KG1 (cell line): ENCODE results near the gene WASF3.
"Not testable (repeated sequence)": the region's sequence is repeated elsewhere in the genome, so short reads cannot be mapped to it uniquely, and the experiment has no call there.

ENCODE experiments used
- DNase-seq: peaks from one replicate; lab custom pipeline; 2025; lab: John Stamatoyannopoulos, UW

Gene WASF3

DNA sequence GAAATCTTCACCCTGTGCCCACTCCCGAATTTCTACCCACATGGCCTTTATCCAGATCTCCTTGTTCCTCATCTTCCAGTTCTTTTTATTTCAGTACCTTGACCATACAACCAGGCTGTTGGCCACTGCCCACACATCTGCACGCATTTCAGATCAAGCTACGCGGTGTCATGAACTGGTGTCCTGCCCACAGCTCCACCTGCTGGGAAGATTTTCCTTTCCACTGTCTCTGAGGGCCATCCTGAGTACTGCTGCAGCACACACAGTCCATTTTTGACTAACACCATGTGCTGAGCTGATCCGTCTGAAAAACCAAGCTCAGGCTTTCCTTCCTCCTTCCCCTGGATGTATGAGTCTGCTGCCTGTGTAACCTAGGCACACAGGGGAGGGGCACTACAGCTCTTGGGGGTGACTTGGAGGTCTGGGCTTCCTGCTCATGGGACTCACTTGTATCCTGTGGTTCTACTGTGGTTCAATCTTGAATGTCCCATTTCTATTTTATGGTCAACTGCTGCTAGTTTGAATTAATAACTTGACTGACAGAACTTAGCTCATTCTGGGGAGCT is 71.9 kb downstream of the WASF3 start:
- DNase-seq = peak; percentile 25

DNA sequence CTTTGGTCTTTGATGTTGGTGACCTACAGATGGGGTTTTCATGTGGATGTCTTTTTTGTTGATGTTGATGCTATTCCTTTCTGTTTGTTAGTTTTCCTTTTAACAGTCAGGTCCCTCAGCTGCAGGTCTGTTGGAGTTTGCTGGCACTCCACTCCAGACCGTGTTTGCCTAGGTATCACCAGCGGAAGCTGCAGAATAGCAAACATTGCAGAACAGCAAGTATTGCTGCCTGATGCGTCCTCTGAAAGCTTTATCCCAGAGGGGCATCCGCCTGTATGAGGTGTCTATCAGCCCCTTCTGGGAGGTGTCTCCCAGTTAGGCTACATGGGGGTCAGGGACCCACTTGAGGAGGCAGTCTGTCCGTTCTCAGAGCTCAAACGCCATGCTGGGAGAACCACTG is 78.2 kb downstream of the WASF3 start:
- DNase-seq = not testable (repeated sequence)

DNA sequence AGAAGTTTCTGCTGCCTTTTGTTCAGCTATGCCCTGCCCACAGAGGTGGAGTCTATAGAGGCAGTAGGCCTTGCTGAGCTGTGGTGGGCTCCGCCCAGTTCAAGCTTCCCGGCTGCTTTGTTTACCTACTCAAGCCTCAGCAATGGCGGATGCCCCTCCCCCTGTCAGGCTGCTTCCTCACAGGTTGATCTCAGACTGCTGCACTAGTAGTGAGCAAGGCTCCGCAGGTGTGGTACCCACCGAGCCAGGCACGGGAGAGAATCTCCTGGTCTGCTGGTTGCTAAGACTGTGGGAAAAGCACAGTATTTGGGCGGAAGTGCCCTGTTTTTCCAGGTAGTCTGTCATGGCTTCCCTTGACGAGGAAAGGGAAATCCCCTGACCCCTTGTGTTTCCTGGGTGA is 78.6 kb downstream of the WASF3 start:
- DNase-seq = not testable (repeated sequence)

DNA sequence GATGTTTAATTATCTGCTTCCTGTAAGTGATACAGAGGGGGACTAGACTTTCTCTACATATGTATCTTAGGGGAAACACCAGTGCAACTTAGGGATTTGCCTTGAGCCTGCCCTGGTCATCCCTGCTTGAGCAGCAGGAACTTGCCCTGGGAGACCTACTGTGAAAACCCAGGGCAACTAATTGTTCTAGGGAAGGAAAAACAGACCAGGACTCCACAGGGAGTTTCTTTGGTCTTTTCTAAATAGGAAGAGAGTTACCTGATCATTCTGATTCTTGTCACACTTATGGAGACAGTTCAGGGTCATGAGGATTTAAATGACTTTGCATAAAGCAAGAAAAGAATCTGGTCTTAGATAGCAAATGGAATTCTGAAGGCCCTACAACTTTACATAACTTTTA is 89.1 kb downstream of the WASF3 start:
- DNase-seq = no peak

DNA sequence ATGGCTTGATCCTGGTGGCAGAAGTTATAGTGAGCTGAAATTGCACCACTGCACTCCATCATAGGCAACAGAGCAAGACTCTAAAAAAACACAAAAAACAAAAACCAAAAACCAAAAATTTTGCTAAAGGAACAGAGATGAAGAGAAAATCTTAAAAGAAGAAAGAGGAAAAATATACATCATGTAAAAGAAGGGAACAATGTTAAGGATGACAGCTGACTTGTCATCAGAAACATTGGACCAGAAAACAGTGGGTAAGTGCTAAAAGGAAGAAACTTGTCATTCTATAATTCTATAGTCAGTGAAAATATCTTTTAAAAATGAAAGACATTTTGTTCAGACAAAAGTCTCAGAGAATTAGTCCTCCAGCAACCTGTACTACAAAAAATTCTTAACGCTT is 93.8 kb downstream of the WASF3 start:
- no peak for DNase-seq

DNA sequence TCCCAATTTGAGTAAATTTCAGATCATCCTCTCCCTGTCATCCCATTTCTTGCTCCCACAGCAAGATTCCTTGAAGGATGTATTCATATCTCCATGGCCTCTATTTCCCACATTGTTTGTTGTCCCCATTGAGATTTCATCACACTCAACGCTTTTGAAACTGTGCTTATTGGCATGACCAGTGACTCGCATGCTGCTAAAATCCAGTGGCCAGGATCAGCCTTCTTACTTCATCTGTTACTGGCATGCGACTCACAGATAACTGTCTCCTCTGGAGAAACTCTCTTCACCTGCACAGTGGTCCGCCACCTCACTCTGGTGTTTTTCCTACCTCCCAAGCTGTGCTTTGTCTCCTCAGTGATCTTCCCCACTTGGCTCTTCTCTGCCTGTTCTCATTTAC is 95.8 kb downstream of the WASF3 start:
- DNase-seq = no peak

DNA sequence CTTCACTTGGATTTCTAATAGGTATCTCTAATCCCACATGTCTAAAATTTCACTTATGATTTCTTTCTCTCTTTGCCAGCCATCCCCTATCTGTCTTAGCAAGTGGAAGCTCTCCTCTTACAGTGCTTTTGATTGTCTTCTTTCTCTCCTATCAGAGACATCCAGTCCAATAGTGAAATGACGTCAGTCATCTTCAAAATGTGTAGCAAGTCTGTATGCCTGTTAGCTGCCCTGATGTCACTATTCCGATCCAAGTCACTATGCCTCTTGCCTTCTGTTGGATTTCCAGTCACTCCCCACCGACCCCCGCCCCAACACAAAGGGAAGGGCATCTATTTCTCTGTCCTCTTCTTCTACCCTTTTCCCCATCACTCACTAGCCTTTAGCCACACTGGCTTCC is 96.4 kb downstream of the WASF3 start:
- no peak for DNase-seq

DNA sequence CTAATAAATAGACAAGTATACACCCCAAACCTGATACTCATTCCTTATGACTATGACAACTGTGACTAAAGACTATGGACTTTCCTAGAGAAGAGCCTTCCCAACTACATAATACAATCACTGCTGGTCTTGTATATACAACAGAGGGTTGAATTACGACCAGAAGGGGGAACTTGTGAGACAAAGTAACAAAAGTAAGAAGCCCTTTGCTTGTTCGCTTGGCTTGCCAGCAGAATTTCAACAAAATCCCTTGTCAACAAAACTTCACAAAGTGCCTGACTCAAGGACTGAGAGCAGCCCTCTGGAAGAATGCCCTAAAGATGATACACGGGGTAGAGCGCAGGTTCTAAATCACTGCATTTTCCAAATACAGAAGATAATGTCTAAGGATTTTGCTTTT is 99.4 kb downstream of the WASF3 start:
- DNase-seq = no peak

DNA sequence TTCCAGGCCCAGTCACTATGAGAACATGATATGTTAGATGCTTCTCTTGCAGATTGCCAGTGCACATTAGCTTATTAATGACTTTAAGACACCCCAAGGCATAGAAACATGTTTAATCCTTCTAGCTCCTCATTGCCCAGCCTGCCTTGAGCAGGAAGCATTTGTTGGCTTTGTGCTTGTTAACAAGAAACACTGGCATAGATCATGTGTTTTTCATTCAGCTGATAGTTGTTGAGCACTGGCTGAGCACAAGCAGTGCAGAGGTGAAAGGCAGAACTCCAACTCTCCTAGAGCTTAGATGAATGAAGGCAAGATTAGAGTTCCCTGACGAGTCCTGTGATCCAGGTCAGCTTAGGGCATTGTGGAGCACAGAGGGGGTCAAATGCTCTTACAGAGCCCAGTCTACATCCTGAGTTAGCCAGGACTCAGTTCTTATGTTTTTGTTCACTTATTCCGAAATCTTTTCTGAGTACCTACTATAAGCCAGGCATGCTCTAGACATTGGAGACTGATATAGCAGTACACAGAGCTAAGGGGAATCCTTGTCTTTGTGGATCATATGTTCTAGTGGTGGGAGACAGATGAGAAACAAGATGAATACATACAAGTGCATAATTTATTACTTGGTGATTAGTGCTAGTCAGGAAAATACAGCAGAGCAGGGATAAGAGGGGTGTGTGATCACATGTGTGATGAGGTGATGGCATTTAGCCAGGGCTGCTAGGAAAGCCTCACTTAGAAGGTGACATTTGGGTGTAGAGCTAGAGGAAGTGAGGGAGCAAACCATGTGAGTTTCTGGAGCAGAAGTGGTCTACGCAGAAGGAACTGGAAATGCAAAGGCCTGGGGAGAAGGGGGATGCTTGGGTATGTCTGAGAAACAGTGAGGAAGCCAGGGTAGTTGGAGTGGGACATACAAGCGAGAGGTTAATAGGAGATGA is 101.2 kb downstream of the WASF3 start:
- no peak for DNase-seq

DNA sequence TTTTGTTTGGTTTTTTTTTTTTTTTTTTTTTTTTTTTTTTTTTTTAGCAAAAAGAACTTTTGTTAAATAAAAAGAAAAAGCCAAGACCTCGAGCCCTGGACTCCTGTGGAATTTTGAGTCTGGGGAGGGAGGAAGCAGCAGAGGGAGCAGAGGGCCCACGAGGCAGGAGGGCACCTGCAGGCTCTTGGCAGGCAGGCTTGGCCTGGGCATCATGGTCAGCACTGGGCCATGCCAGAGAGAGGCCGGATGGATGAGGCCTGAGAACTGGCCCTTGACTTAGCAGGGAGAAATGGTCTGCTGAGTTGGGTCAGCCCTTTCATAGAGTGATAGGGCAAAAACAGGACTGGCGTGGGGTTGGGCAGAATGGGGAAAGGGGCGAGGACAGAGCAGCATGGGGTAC is 102.7 kb downstream of the WASF3 start:
- no peak for DNase-seq

DNA sequence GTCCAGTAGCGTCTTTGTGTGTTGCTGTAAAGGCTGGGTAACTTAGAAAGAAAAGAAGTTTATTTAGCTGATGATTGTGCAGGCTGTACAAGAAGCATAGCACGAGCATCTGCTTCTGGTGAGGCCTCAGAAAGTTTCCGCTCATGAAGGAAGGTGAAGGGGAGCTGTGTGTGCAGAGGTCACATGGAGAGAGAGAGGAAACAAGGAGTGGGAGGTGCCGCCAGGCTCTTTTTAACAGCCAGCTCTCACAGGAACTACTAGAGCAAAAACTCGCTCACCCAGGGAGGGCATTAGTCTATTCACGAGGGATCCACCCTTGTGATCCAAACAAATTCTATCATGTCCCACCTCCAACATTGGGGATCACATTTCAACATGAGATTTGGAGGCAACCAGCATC is 103.3 kb downstream of the WASF3 start:
- no peak for DNase-seq

DNA sequence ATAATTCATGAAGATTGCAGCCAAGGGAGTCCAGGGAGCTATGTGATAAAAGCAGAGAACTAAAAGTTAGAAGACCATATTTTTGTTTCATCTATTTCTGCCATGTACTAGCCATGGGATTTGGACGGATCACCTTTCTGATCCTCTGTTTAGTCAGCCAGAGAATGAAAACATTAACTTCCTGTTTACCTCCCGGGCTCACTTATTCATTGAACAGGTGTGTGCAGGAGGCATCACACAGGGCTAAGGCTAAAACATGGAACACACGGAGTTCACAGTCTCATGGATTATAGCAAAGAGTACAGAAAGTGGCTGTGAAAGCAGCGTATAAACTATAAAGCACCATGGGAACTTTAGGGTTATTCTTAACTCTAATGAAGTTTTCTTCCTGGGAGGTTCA is 106.3 kb downstream of the WASF3 start:
- DNase-seq = no peak

DNA sequence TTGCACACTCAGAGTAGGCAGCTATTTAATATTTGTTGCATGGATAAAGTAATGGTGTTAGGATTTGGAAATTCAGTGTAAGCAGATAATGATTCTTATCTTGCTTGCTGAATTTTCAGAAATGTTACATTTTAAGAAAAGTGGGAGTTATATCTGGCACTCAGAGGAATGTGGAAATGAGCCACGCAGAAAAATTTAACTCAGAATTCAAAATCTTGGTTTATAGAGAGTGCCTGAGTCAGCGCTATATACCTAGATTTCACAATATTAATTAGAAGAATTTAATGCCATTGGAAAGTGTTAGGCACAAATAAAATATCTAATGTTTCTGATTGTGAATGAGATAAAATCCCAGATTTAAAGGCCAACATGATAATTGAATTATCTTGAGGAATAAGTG is 106.8 kb downstream of the WASF3 start:
- DNase-seq = no peak

DNA sequence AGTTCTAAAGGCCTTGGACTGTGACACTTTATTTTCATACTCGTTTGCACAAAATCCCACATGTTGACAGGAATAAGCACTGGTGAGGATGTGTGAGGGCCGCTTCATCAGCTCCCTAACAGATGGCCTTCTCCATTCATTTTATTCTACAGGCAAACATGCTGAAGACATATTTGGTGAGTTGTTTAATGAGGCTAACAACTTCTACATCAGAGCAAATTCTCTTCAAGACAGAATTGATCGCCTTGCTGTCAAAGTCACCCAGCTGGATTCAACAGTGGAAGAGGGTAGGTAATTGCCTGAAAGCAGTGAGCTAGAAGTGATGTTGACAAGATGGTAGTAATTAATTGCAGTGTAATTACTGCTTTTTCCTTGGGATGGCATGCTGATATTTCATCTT is 107.4 kb downstream of the WASF3 start:
- no peak for DNase-seq

DNA sequence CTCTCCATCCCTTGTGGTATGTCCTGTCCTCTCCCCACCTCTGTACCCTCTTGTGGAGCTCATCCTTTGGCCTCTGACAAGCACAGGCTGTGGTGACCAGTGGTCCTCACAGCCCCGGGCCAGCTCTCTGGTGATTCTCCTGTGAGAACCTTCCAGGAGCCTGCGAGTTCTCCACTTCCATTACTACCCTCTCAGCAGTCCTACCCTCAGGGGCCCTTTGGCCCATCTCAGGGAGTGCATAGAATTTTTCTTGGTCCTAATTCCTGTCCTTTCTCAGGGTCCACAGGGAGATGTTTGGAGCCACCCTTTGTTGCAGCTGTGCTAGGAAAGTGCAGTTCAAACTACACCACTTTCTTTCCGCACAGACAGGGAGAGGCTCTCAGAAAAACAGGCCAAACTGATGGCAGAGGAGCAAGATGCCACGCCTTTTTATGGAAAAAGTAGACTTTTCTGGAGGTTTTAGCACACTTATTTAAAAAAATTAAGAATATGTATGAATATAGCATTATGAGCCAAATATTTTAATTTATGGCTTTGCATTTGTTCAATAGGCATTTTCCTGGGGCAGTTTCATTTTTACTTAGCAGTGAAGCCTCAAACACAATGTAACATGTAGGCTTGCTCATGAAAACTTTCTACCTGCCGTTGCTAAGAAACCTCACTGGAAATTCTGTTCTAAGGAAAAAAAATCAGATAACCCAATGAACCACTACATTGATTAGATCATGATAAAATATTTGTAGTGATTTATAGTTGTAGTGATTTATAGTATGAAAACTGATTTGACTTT is 111.1 kb downstream of the WASF3 start:
- DNase-seq = no peak

DNA sequence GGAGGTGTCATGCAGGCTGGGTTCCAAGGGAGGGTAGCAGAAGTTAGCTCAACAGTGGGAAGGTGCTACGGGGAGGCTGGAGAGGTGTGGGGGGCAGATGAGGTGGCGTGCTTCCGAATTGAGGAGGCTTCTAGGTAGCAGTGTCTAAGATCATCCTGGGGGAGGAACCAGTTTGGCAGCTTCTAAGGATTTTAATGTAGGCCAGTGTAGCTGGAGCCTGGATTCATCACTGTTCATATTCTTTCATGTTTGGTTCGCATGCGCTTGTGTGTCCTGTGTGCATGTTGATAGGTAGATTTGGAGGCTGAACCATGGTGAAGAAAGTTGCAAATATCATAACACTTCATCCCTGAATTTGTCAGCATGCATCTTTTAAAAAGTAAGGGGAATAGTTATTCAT is 116.4 kb downstream of the WASF3 start:
- DNase-seq = no peak

DNA sequence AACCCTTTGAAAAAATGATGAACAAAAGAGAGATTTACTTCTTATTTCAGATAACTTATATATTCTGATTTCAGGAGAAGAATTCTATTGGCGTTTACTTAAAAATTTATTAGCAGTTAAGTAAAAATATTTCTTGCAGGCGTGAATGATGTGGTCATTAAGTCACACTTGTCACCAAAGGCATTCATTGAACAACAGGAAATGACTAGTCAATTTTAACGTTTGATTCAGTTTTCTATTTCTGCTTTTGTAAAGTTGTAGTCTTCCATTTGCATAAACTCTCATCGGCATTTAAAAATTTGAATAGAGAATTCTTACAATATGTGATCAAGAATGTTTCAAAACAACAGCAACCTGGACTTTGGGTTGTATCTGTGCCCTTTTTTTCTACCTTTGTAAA is 119.7 kb downstream of the WASF3 start:
- DNase-seq = no peak

DNA sequence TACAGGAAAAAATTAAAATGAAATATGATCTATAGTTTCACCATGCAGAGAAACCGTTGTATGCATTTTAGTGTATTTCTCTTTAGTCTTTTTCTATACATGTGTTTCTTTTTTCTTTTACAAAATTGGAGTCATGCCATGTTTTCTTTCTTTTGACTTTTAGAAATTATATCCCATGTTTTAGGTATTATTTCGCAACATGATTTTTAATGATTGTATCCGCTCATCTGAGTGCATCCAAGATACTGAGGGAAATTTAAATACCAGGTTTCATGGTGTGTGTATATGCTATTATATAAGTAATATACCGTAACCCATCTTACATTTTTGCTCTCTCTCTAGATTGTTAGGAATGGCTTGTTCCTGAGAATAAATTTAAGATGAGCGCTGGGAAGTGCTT is 120.8 kb downstream of the WASF3 start:
- DNase-seq = no peak

DNA sequence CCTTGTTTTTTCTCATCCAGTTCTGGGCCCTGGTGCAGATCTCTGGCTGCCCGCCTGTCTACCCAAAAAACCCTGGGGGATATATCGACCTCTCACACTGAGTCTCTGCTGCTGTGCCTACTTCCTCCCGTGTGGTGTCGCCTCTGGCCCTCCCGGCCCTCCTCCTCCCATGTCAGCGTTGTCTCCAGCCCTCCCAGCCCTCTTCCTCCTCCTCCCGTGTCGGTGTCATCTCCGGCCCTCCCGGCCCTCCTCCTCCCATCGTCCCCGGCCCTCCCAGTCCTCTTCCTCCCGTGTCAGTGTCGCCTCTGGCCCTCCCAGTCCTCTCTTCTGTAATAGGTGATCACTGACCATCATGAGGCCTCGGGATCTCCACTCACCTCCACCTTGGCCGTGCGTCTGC is 121.3 kb downstream of the WASF3 start:
- DNase-seq = no peak

DNA sequence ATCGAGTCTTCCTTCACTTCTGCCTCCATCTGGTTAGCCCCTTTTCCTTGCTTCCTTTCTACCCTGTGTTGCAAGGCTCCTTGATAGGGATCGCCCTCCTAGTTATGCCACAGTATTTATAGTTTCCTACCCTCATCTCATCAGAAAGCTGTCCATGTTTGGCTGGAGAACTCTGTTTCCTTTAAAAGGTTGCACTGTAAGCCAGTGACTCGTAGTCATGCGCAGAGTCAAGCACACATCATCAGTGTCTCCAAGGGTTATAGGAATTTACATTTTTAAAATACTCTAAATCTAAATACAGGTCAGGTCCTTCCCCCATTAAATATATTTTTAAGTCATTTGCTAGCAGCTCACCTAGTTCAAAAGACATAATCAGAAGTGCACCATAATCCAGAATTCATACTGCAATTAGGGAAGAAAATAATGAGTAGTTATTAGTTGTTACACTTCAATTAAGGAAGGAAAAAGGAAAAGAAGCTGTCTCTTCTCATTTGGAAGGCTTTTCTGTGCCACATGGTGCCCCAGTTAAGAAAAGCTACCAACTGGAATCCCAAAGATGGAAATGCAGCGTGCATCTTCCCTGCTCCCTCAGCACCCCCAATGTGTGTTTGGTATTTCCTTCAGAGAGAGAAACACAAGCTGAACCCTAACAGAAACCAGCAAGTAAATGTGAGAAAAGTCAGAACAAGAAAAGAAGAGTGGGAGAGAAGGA is 122.1 kb downstream of the WASF3 start:
- no peak for DNase-seq

DNA sequence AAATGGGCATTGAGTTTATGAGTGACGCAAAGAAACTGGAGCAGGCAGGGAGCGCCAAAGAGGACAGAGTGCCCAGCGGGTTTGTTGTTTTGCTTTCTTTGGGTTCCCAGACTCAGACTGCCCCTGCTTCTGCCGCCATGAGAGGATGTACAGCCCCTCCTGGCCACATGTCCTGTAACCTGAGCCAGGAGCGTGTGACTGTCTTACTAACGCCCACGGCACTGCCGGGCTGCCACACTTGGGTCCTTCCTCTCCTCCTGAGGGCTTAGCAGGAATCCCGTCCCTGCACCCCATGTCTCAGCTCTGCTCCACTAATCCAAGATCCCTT is 122.6 kb downstream of the WASF3 start:
- DNase-seq = no peak

DNA sequence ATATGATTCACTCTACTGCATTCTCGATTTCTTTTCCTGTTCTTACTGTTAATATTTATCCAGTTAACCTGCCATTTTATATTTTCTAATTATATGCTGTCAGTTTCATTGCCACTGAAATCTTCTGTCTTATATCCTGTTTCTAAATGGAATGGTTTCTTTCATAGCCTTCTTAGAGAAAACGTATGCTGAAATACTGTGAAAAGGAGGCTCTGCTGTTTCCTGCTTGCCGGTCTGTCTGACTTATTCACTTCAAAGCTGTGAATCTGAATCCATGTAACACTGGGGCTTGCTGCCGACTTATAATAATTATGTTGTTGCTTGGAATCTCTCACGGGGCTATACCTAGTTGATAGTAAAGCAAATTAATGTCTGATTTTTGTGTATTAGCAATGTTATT is 123.1 kb downstream of the WASF3 start:
- DNase-seq = no peak

DNA sequence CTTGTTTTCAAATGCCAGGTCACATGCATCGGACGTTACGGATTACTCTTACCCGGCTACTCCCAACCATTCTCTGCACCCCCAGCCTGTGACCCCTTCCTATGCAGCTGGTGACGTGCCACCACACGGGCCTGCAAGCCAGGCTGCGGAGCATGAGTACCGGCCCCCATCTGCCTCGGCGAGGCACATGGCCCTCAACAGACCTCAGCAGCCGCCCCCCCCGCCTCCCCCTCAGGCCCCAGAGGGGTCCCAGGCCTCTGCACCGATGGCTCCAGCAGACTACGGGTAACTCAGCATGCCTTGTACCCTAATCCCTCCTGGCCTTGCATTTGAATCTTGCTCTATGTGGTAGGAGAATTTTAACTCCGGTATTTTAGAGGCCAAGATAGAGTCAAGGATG is 123.6 kb downstream of the WASF3 start:
- DNase-seq = no peak
